HG03520 (cell line): Measurements from ENCODE around the gene STX5.
"Not testable (repeated sequence)": the region's sequence is repeated elsewhere in the genome, so short reads cannot be mapped to it uniquely, and the experiment has no call there.

Source experiments
- ATAC-seq: cut with Tn5 transposase; IDR thresholded peaks from one replicate; pipeline ENCODE4 v1.9.1; 2021; ENCODE audit warnings: mild to moderate bottlenecking, moderate library complexity; ENCODE audit not compliant: unreplicated experiment

Gene STX5

GRCh38 chr11:62854825-62855570, 23.1 kb upstream of the STX5 start:
- no peak for ATAC-seq

DNA sequence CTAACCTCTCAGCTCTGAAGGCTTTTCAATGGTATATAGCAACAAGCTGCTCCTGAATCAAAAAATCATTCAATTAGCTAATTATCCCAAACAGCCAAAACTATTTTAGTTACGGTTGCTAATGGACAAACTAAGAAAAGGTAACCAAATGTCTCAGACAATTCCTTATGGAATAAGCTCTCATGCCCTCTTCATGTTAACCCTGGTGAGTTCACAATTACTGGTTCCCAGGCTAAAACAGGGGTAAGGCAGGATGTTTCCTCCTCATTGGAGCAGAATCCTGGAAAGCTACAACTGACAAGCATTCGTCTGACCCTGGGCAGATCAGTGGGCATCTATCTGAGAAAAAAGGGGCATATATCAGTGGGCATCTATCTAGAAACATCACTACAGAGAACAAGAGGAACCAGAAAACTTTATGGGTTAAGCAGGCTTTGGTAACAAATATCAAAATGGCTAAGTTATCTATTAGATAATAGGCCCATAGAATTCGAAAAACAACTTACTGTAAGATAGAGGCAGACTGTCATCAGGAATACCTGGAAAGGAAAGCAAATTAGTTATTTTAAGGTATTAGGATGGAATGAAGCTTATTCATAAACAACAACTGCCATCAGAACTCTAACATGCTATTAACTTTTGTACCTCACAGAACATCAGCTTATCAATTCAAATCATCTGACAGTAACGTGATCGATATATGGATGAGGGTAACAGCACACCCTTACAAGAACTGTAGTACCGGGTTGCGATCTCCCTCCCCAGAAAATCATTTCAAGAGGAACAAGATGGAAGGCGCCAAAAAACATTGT, 22.4 kb upstream of the STX5 start:
- no peak for ATAC-seq

GRCh38 chr11:62853279-62853965, 21.6 kb upstream of the STX5 start:
- no peak for ATAC-seq

DNA sequence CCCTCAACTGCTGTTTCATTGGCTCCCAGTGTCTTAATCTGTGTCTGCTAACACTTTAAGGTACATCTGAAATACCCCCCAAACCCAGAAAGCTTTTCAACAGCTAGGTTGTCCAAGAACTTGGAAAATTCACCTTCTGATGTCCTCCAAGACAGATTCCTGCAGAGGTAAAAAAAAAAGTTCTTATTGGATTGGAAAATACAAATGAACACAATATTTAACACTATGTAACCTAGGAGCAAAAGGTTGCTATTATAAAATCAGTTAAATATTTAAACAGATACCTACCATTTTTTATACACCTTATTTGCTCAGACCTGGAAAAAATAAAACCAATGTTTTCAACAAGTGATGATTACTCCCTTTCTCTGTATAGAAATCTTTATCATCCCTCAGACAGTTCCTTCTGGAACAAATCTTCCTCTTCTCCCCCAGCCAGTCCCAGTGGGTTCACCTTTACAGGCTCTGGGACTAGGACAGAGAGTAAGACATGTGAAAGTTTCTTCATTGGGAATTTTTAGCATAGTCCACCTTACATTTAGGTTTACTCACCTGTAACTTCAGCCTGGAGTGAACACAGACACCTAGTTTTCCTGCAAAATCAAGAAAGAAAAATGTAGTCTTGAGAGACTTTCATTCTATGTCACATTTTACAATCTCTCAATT, 20.8 kb upstream of the STX5 start:
- no peak for ATAC-seq

DNA sequence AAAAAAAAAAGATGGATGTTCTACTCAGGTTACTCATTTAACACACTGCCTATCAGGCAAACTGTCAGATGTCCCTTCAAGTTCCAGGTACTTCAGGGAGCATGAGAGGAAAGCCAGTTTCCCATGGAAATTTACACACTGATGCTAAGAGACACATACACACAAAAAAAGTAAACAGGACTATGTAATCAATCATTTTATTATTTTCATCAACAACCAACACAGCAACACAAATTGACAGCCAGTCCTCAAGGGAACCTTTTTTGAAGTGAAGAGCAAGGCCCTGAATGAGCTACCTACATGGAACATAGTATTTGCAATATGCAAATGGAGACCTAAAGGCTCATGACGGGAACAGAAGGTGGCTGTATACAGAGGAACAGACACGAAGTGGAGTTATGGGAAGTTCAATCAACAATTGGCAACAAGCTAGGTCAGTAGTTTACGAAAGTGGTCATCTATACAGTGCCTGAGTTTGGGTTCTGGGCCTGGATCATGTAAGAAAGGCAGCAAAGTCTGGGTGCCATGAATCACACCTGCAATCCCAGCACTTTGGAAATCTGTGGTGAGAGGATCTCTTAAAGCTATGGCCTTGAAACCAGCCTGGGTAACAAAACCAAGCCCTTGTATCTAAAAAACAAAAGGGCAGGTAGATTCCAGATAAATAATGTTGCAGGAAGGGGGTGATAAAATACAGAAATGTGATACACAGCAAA, 20.1 kb upstream of the STX5 start:
- no peak for ATAC-seq

DNA sequence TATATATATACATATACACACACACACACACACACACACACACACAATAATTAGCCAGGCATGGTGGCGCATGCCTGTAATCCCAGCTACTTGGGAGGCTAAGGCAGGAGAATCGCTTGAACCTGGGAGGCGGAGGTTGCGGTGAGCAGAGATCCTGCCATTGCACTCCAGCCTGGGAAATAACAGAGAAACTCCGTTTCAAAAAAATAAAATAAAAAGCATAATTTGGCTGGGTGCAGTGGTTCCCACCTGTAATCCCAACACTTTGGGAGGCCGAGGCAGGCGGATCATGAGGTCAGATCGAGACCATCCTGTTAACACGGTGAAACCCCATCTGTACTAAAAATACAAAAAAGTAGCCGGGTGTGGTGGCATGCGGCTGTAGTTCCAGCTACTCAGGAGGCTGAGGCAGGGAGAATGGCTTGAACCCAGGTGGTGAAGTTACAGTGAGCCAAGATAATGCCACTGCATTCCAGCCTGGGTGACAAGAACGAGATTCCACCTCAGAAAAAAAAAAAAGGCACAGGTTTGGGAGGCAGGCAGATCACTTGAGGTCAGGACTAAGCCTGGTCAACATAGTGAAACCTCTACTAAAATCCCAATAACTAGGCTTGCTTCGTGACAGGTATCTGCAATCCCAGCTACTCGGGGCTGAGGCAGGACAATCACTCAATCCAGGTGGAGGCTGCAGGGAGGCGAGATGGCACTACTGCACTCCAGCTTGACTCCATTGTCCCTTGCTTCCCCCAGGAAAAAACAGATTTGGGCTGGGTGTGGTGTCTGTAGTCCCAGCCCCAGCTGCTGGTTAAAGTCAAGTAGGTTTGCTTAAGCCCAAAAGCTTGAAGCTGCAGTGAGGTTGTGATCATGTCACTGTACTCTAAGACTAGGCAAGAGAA, 19.3 kb upstream of the STX5 start:
- no peak for ATAC-seq

- ATAC-seq = no peak
These were observed 16.0 kb upstream of the STX5 start for GRCh38 chr11:62847767-62848314.

DNA sequence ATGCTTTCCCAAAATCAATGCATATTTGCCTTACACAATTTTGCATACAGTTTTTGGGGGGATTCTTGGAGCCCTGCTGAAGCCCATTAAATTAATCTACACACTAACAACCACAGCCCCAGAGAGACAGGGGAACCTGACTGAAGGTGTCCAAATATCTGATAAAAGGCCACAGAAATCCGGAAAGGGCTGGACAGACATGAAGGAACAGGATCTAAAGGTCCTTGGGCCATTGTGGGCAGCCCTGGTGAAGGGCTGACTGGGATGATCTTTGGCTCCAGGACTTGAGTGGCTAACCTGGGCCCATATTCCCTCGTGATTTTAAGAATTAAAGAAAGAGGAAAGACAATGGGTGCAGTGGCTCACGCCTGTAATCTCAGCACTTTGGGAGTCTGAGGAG, 14.3 kb upstream of the STX5 start:
- ATAC-seq = no peak

DNA sequence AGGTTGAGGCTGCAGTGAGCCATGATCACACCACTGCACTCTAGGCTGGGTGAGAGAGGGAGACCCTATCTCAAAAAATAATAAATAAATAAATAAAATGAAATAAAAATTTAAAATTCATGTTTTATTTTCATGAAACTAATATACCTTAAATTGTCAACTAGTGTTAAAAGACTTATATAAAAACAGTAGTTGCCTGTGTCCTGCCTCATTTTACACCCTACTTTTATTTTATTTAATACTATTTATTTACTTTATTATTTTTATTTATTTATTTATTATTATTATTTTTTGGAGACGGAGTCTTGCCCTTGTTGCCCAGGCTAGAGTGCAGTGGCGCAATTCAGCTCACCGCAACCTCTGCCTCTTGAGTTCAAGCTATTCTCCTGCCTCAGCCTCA, 12.3 kb upstream of the STX5 start:
- ATAC-seq = no peak

GRCh38 chr11:62843466-62843865, 11.6 kb upstream of the STX5 start:
- ATAC-seq = no peak

GRCh38 chr11:62842891-62843290, 11.0 kb upstream of the STX5 start:
- ATAC-seq = not testable (repeated sequence)

GRCh38 chr11:62842171-62842741, 10.4 kb upstream of the STX5 start:
- no peak for ATAC-seq

DNA sequence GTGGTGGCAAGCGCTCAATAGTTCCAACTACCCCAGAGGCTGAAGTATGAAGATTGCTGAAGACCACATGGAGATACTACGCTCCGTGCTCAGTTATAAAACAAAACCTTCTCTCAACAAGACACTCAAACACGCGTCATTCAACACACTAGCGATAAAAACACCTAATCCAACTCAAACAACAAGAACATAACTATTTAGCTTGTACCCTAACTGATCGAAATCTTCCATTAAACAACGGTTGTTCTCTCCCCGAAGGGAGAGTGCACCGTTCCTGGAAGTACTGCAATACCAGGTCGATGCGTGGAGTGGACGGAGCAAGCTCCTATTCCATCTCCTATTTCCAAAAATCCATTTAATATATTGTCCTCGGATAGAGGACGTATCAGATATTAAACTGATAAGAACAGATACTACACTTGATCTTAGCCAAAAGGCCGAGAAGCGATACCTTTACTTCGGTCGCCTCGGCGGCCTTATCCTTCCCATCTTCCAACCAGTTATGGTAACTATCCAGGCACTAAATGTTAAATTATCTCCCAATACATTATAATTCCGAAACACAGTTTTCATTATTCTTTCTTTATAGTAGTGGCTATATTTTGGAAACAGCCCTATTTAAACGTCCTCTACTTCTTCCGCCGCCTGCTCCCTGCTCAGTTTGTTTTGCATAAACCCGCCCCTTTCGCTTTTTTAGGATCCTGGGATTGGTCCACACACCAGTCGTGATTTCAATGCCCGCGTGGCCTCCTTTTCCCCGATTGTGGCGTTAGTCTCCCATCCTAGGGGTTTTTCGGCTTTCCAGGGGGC, 9.7 kb upstream of the STX5 start:
- peak; percentile 44 for ATAC-seq

- not testable (repeated sequence) for ATAC-seq
These were observed 9.0 kb upstream of the STX5 start for GRCh38 chr11:62840721-62841360.

DNA sequence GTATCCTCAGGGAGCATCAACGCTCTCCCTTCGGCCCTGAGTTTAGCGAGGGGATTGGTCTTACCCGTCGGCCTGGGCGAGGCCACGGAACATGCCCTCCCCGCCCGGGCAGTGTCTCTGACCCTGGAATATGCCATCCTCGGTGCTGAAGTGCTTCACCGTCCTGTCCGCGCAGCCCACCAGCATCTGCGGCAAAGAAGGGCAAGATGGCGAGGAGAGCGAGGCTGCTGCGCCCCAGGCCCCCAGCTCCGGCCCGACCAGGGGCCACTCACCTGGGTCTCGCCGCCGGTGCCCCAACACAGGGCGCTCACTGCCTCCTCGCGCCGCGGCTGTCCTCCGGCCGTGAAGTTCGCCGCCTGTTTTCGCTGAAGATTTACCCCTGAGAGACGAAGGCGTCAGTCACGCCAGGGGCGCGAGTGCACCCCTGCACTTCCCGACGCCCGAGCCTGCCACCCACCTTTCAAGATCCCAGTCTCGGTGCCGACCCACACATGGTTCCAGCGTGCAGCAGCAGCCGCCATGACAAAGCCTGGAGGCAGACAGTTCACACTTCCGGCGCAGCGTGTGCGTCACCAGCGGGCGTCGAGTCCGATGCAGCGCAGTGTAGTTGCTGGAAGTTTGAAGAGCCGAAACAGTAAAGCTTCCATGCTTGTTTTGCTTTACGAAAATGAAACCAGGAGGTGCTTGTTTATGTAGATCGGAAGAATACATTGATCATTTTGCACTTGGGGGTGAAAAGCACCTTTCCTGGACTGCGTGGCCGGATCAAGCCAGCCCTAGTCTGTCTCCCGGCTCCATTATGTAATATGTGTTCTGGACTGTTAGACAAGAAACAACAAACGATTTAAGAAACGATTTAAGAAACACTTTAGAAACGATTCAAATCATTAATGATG, 7.4 kb upstream of the STX5 start, which contains the start of gene WDR74:
TSS of gene WDR74 (minus strand) at position 541 of the 896 bp plus-strand sequence. CDS start at position 521, 20 bp downstream.
- ATAC-seq = peak; percentile 45

- no peak for ATAC-seq
These were observed 3.5 kb upstream of the STX5 start for GRCh38 chr11:62835336-62835735.
